A673 (cell line): ENCODE measurements around the gene SPPL3.

ENCODE experiments used
- CTCF ChIP-seq: fragments of 300-800, 200-600 bp; sonication (generic); conservative IDR thresholded peaks from 2 replicates; pipeline ENCODE4 v1.5.1; 2017; ENCODE audit warnings: low read depth, mild to moderate bottlenecking, antibody characterized with exemption, low read length, moderate library complexity, mixed read lengths
- EZH2 ChIP-seq: fragments of 200-600 bp; sonication (generic); IDR thresholded peaks from 2 replicates; pipeline ENCODE4 v1.6.1; 2017; ENCODE audit warnings: borderline replicate concordance, low read depth, mild to moderate bottlenecking, mixed read lengths, antibody characterized with exemption, low read length; ENCODE audit not compliant: poor library complexity, severe bottlenecking

GRCh38 chr12:120821878-120822277, 82.3 kb downstream of the SPPL3 start:
- TF ChIP-seq CTCF (no peak), EZH2 (no peak)
